ENCODE measurements around the gene EXOC2.

DNA sequence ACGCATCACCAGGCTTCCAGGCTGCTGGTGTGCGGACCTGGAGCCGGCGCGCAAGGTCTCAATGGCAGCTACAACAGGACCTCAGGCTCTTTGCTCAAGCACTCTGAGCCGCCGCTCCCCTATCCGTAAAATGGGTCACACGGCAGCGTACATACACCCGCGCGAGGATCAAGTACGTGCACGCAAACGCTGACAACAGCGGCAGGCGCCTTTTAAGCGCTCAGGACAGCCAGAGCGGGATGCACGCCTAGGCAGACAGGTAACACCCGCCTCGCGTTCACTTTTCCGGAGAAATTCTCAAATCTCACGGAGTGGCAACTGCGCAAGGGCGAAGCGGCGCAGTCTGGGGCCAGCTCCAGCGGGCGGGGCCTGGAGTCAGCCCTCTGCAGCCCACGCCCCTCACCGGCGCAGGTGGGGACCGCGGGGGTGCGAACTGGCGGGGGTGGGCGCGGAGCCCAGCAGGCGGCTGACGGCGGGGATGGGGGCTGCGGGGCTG lies 535 bp downstream of the EXOC2 start:
- TF ChIP-seq CTCF (CRISPR knock-in tag; IDR thresholded peaks at IDR 0.05), result no peak
- TF ChIP-seq HNF4G (IDR thresholded peaks at IDR 0.05; ENCODE audit: borderline replicate concordance, low read depth, low read length), result no peak
- no peak for TF ChIP-seq HNF4G (CRISPR knock-in tag; IDR thresholded peaks at IDR 0.05; ENCODE audit: borderline replicate concordance, low read depth)
- no peak for TF ChIP-seq KLF13 (CRISPR knock-in tag; IDR thresholded peaks at IDR 0.05)
- no peak for TF ChIP-seq ZSCAN29 (CRISPR knock-in tag; conservative IDR thresholded peaks at IDR 0.05)
- no peak for TF ChIP-seq SP1 (IDR thresholded peaks at IDR 0.05)
- TF ChIP-seq SP1 (CRISPR knock-in tag; IDR thresholded peaks at IDR 0.05), result peak; percentile 45
- no peak; the same call in none of the 2 replicates for TF ChIP-seq ETV6 (CRISPR knock-in tag; conservative IDR thresholded peaks at IDR 0.05)

Measured in HepG2 (cell line).